ENCODE results near the gene DOC2B.

DNA sequence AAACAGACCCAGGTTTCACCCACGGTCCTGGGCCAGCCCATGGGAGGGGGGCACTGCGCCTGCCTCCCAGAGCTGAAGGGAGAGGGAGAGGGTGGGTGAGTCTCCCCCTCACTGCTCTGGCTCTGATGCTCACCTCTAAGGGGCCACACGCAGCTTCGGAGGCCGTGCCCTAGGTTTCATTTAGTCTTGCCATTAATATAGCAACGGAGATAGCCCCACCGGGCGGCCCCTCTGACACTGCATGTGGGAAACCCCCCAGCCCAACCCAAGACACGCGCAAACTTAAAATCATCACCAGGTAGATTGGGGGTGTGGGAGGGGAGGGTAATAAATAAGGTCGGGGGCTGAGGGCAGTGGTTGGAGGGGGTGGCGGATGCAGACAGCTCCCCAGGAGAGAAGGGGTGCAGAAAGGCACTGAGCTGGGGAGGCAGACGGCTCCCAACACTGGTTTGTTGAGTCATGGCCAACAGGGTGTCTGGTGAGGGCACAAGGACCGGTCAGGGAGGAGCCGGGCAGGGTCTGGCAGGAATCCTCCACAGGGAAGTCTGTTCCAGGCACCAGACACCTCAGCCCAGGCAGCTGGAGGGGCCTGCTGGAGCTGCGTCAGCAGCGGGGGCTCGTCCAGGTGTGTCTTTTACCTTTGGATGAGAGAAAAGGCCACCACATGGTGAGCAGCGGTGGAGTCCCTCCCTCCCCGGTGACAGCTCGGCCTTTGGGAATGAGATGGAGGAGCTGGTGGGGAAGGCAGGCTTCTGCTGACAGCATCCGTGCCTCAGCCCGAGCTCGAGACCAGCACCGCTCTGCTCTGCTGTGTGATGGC lies 32.0 kb upstream of the DOC2B start:
- TF ChIP-seq, protein P1, sequence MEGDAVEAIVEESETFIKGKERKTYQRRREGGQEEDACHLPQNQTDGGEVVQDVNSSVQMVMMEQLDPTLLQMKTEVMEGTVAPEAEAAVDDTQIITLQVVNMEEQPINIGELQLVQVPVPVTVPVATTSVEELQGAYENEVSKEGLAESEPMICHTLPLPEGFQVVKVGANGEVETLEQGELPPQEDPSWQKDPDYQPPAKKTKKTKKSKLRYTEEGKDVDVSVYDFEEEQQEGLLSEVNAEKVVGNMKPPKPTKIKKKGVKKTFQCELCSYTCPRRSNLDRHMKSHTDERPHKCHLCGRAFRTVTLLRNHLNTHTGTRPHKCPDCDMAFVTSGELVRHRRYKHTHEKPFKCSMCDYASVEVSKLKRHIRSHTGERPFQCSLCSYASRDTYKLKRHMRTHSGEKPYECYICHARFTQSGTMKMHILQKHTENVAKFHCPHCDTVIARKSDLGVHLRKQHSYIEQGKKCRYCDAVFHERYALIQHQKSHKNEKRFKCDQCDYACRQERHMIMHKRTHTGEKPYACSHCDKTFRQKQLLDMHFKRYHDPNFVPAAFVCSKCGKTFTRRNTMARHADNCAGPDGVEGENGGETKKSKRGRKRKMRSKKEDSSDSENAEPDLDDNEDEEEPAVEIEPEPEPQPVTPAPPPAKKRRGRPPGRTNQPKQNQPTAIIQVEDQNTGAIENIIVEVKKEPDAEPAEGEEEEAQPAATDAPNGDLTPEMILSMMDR (IDR thresholded peaks at IDR 0.05; ENCODE audit: low read length), result no peak
- no peak for TF ChIP-seq EZH2 (IDR thresholded peaks at IDR 0.05; ENCODE audit: borderline replicate concordance, low read length)

Measured in OCI-LY1 (cell line).